Stimulated activated CD4-positive, alpha-beta T cell treated with anti-CD3 and anti-CD28 coated beads, Interleukin-1b, Interleukin-23, amount 100 ng/mL, for 24 hours (primary cell): ENCODE measurements around the gene CHST5.
A peak's percentile ranks its signal among the peaks of the same experiment; 100 is the strongest.

ENCODE experiments used
- DNase-seq, 4 experiments: peaks; one replicate each; pipeline ENCODE4 v3.0.0-alpha.2; 2020; ENCODE audit warnings: low read depth in 4 of 4, low spot score in 1 of 4

Gene CHST5

GRCh38 chr16:75535901-75536300 lies at the start of gene CHST5:
TSS of gene CHST5 (minus strand) at chr16:75536108. CDS start at chr16:75530384, 5,724 bp downstream.
- no peak for DNase-seq

- DNase-seq, result no peak
These were observed 48.2 kb upstream of the CHST5 start for GRCh38 chr16:75584108-75584507.

GRCh38 chr16:75579281-75579834 lies 43.5 kb upstream of the CHST5 start:
- DNase-seq, result no peak

- no peak for DNase-seq
These were observed 42.8 kb upstream of the CHST5 start for GRCh38 chr16:75578725-75579124.

GRCh38 chr16:75578212-75578611 lies 42.3 kb upstream of the CHST5 start:
- DNase-seq, result no peak

GRCh38 chr16:75576384-75576811 lies 40.5 kb upstream of the CHST5 start:
- DNase-seq, result no peak

GRCh38 chr16:75575958-75576357 lies 40.0 kb upstream of the CHST5 start:
- no peak for DNase-seq

GRCh38 chr16:75573955-75574354 lies 38.0 kb upstream of the CHST5 start:
- DNase-seq, result no peak

GRCh38 chr16:75572864-75573542 lies 37.1 kb upstream of the CHST5 start:
- no peak for DNase-seq

GRCh38 chr16:75570396-75571065 lies 34.6 kb upstream of the CHST5 start:
- DNase-seq, result no peak

- DNase-seq, result no peak
These were observed 32.0 kb upstream of the CHST5 start for GRCh38 chr16:75567911-75568310.

- DNase-seq, result no peak
These were observed 30.9 kb upstream of the CHST5 start for GRCh38 chr16:75566758-75567255.

GRCh38 chr16:75566040-75566757 lies 30.3 kb upstream of the CHST5 start, which contains the start of gene GABARAPL2:
TSS of gene GABARAPL2 (plus strand) at chr16:75566379. CDS start at chr16:75566487, 108 bp downstream.
- DNase-seq, result peak; percentile 76 to 90 (median 86)

GRCh38 chr16:75565640-75566039 lies 29.7 kb upstream of the CHST5 start:
- no peak for DNase-seq

GRCh38 chr16:75559564-75560372 lies 23.9 kb upstream of the CHST5 start:
- DNase-seq, result no peak

GRCh38 chr16:75558846-75559401 lies 23.0 kb upstream of the CHST5 start:
- DNase-seq, result no peak

- DNase-seq, result no peak
These were observed 20.6 kb upstream of the CHST5 start for GRCh38 chr16:75556431-75556950.

- DNase-seq, result peak; percentile 90 to 98 (median 94)
These were observed 20.0 kb upstream of the CHST5 start, which contains the start of gene TMEM231 for GRCh38 chr16:75555707-75556430. TSS of gene TMEM231 (minus strand) at chr16:75556252. CDS start at chr16:75556209, 43 bp downstream.

GRCh38 chr16:75555213-75555706 lies 19.4 kb upstream of the CHST5 start:
- no peak for DNase-seq
